MCF 10A (cell line): ENCODE data around the gene ATP5F1C. TPM values are rescaled to one million over a fixed set of nuclear protein-coding genes. Genes with fewer than 3 reads are reported as not detected.

Source experiments
- BruUV-seq: library from RNA; stranded (reverse); fragments of 400-500 nt; replicated peaks from 2 replicates; lab custom pipeline; 2021; lab: Mats Ljungman, UMichigan
- CTCF ChIA-PET: fragments of 300-600 bp; sonication (Branson Sonifier 250); formaldehyde crosslinking; extraction: SDS; loops from one replicate; lab custom pipeline; 2021; ENCODE audit warnings: antibody characterized with exemption, inconsistent platforms; lab: Yijun Ruan, JAX
- POLR2A ChIA-PET: fragments of 300-600, 350-650 bp; sonication (Branson Sonifier 250); formaldehyde crosslinking; extraction: SDS; loops from one replicate; lab custom pipeline; 2020; ENCODE audit warnings: antibody characterized with exemption, inconsistent platforms; lab: Yijun Ruan, JAX
- DNase-seq: peaks from one replicate; pipeline ENCODE4 v3.0.0-alpha.2; 2018; ENCODE audit not compliant: unreplicated experiment
- H3K27ac Mint-ChIP-seq: one replicate; pipeline ENCODE4 v1.8.0; 2022; ENCODE audit warnings: mild to moderate bottlenecking, low read depth, mixed read lengths; ENCODE audit not compliant: unreplicated experiment
- H3K27me3 Mint-ChIP-seq: one replicate; pipeline ENCODE4 v1.8.0; 2022; ENCODE audit warnings: mixed read lengths; ENCODE audit not compliant: insufficient read depth, unreplicated experiment
- H3K36me3 Mint-ChIP-seq: one replicate; pipeline ENCODE4 v1.8.0; 2022; ENCODE audit warnings: mild to moderate bottlenecking, moderate library complexity, mixed read lengths; ENCODE audit not compliant: insufficient read depth, unreplicated experiment
- H3K4me1 Mint-ChIP-seq: one replicate; pipeline ENCODE4 v1.8.0; 2022; ENCODE audit warnings: mixed read lengths; ENCODE audit not compliant: insufficient read depth, unreplicated experiment
- H3K4me3 Mint-ChIP-seq: one replicate; pipeline ENCODE4 v1.8.0; 2022; ENCODE audit warnings: mild to moderate bottlenecking, moderate library complexity, mixed read lengths; ENCODE audit not compliant: unreplicated experiment
- H3K9me3 Mint-ChIP-seq: one replicate; pipeline ENCODE4 v1.8.0; 2022; ENCODE audit warnings: mixed read lengths; ENCODE audit not compliant: unreplicated experiment
- intact Hi-C: fragments of 100-400 bp; cut with micrococcal nuclease; formaldehyde crosslinking; loops from 2 replicates; pipeline ENCODE4 v1.14.1; 2022
- total RNA-seq: library from RNA; stranded (reverse); gene quantifications from 2 replicates; pipeline ENCODE4 v1.2.3, GENCODE V29; 2022
- TF ChIP-seq, protein P1 (sequence below): fragments of 200-600 bp; IDR thresholded peaks from one replicate; pipeline ENCODE4 v1.8.0; 2022; ENCODE audit warnings: antibody characterized with exemption, mild to moderate bottlenecking; ENCODE audit not compliant: unreplicated experiment

ATP5F1C gene
- total RNA-seq, 1 experiment from 2014 or later: 281 TPM

GRCh38 chr10:7750222-7750621 lies 37.8 kb upstream of the ATP5F1C start:
- BruUV-seq: no TSS peak
- Mint-ChIP-seq H3K36me3 (peaks cover 46% of the 10 kb centered on the region), H3K9me3 (no peaks in the 10 kb centered on the region), H3K27ac (no peak overlapping the region), H3K4me1 (no peaks in the 10 kb centered on the region), H3K27me3 (no peaks in the 10 kb centered on the region), H3K4me3 (no peak overlapping the region)
- TF ChIP-seq, protein P1, sequence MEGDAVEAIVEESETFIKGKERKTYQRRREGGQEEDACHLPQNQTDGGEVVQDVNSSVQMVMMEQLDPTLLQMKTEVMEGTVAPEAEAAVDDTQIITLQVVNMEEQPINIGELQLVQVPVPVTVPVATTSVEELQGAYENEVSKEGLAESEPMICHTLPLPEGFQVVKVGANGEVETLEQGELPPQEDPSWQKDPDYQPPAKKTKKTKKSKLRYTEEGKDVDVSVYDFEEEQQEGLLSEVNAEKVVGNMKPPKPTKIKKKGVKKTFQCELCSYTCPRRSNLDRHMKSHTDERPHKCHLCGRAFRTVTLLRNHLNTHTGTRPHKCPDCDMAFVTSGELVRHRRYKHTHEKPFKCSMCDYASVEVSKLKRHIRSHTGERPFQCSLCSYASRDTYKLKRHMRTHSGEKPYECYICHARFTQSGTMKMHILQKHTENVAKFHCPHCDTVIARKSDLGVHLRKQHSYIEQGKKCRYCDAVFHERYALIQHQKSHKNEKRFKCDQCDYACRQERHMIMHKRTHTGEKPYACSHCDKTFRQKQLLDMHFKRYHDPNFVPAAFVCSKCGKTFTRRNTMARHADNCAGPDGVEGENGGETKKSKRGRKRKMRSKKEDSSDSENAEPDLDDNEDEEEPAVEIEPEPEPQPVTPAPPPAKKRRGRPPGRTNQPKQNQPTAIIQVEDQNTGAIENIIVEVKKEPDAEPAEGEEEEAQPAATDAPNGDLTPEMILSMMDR: no peak
- DNase-seq: no peak
- intact Hi-C loops: no loop called here
- ChIA-PET POLR2A (no interaction called here), CTCF (no interaction called here)

DNA sequence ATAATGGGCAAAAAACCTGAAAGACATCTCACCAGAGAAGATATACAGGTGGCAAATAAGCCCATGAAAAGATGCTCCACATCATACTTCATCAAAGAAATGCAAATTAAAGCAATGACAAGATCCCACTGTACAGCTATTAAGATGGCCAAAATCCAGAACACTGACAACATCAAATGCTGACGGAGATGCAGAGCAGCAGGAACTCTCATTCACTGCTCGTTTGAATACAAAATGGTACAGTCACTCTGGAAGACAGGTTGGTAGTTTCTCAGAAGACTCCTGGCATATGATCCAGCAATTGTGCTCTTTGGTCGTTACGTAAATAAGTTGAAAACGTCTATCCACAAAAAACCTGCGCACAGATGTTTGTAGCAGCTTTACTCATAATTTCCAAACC lies 35.7 kb upstream of the ATP5F1C start:
- Mint-ChIP-seq H3K27ac (no peak overlapping the region), H3K27me3 (no peaks in the 10 kb centered on the region), H3K4me1 (no peaks in the 10 kb centered on the region), H3K9me3 (no peaks in the 10 kb centered on the region), H3K36me3 (peaks cover 61% of the 10 kb centered on the region), H3K4me3 (no peak overlapping the region)
- intact Hi-C loops: no loop called here
- ChIA-PET POLR2A (interaction anchor here (0.6 to 1.2 kb wide), 3 partner anchors 26 to 680 kb away, joined by 3 to 4 read pairs (median 3); partner anchors contain the start of genes ATP5F1C and KIN), CTCF (interaction anchor here (0.7 to 1.9 kb wide), 2 partner anchors 67 to 168 kb away, joined by 3 to 6 read pairs; partner anchors contain the start of gene TAF3)
- no peak for DNase-seq
- BruUV-seq: no TSS peak
- TF ChIP-seq, protein P1: no peak

DNA sequence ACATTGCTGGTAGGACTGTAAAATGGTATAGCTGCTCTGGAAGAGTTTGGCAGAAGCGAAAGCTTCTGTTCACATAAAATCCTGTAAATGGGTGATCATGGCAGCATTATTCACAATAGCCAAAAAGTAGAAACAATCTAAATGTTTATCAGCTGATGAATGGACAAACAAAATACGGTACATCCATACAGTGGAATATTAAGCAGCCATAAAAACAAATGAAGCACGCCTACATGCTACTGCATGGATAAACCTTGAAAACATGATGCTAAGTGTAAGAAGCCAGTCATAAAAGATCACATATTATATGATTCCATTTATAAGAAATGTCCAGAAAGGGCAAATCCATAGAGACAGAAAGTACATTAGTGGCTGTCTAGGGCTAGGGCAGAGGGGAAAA lies 32.9 kb upstream of the ATP5F1C start:
- H3K27me3 Mint-ChIP-seq: no peaks in the 10 kb centered on the region
- H3K36me3 Mint-ChIP-seq: peaks cover 82% of the 10 kb centered on the region
- H3K4me3 Mint-ChIP-seq: no peak overlapping the region
- ChIA-PET CTCF (interaction anchor here (0.6 to 1.6 kb wide), 3 partner anchors 67 to 236 kb away, joined by 3 to 4 read pairs (median 3); no protein-coding TSS in a partner anchor), POLR2A (interaction anchor here (2.3 kb wide), 1 partner anchor 12 kb away, joined by 5 read pairs; no protein-coding TSS in a partner anchor)
- intact Hi-C loops: no loop called here
- no peaks in the 10 kb centered on the region for H3K4me1 Mint-ChIP-seq
- TF ChIP-seq, protein P1: no peak
- DNase-seq: no peak
- no peak overlapping the region for H3K27ac Mint-ChIP-seq
- no peaks in the 10 kb centered on the region for H3K9me3 Mint-ChIP-seq
- BruUV-seq: no TSS peak

DNA sequence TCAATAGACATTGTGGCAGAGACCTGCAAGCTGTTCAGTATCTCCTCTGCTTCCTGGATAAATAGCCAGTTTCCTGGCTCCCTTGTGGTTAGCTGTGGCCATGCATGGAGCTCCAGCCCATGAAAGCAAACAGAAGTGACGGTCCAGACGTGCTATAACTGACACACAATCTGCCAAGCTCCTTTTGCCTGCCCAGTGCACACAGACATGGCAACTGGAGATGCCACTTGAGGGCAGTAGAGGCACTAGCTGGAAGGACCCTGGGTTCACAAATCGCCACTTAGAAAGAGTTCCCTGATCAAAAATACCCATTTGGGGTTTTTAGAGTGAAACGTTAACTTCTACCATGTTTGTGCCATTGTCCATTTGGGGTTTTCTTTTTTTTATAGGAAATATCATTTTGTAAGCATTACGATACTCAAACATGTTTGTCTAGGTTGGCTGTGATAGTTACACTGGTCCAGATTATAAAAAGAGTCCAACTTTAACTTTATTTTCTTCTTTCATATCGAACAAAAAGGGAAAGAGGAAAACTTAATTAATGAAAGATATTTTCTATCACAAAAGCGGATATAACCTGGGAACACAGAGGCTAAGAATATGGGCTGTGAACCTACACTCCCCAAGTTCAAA lies 31.5 kb upstream of the ATP5F1C start:
- Mint-ChIP-seq H3K27me3 (no peaks in the 10 kb centered on the region), H3K9me3 (no peaks in the 10 kb centered on the region), H3K27ac (no peak overlapping the region), H3K36me3 (peaks cover 87% of the 10 kb centered on the region), H3K4me3 (no peak overlapping the region), H3K4me1 (no peaks in the 10 kb centered on the region)
- CTCF ChIA-PET: interaction anchor here (0.5 to 1.5 kb wide), 6 partner anchors 11 to 1332 kb away, joined by 3 to 7 read pairs (median 4); no protein-coding TSS in a partner anchor
- TF ChIP-seq, protein P1: peak; percentile 45
- POLR2A ChIA-PET: interaction anchor here (0.7 to 2.3 kb wide), 4 partner anchors 10 to 62 kb away, joined by 3 to 6 read pairs (median 4); partner anchors contain the start of genes ATP5F1C, KIN and TAF3
- peak; percentile 55 for DNase-seq
- no TSS peak for BruUV-seq
- intact Hi-C loops: loop anchor here (1.0 to 2.0 kb wide), 2 partner anchors 63 to 232 kb away; no protein-coding TSS in a partner anchor
